PC-9 (cell line): ENCODE results near the gene PARPBP. TPM values are rescaled to one million over a fixed set of nuclear protein-coding genes. Genes with fewer than 3 reads are reported as not detected.

Experiments
- total RNA-seq: library from RNA; stranded (reverse); gene quantifications from 2 replicates; pipeline ENCODE4 v1.2.3, GENCODE V29; 2021

The PARPBP gene
- total RNA-seq, 1 experiment from 2014 or later, result 16.2 TPM

Other genes with a start within 250 kb of the PARPBP start
- gene DRAM1, start 242.6 kb upstream of the PARPBP start, total RNA-seq, result 6.0 and 6.2 TPM in 2 replicates
- 20.9 and 29.7 TPM in 2 replicates for gene WASHC3, start 58.2 kb upstream of the PARPBP start, total RNA-seq
- gene NUP37, start 69 bp upstream of the PARPBP start, total RNA-seq, result 48.2 and 72.4 TPM in 2 replicates
- gene PMCH, start 77.7 kb downstream of the PARPBP start, total RNA-seq, result not detected in 2 replicates